HL-60 (cell line): ENCODE data around the gene VSTM2B.

Experiments
- GABPA ChIP-seq: IDR thresholded peaks from 2 replicates; pipeline ENCODE4 v1.6.1; 2012; ENCODE audit warnings: low read depth
- POLR2AphosphoS5 ChIP-seq: IDR thresholded peaks from 2 replicates; pipeline ENCODE4 v1.6.1; 2012; ENCODE audit warnings: low read depth
- SPI1 ChIP-seq: IDR thresholded peaks from 2 replicates; pipeline ENCODE4 v1.6.1; 2012; ENCODE audit warnings: low read depth, mild to moderate bottlenecking, borderline replicate concordance
- TF ChIP-seq, protein P1 (sequence below): IDR thresholded peaks from one replicate; pipeline ENCODE4 v1.5.1; 2011; ENCODE audit warnings: low read length, control low read depth, inconsistent platforms; ENCODE audit not compliant: insufficient read depth

DNA sequence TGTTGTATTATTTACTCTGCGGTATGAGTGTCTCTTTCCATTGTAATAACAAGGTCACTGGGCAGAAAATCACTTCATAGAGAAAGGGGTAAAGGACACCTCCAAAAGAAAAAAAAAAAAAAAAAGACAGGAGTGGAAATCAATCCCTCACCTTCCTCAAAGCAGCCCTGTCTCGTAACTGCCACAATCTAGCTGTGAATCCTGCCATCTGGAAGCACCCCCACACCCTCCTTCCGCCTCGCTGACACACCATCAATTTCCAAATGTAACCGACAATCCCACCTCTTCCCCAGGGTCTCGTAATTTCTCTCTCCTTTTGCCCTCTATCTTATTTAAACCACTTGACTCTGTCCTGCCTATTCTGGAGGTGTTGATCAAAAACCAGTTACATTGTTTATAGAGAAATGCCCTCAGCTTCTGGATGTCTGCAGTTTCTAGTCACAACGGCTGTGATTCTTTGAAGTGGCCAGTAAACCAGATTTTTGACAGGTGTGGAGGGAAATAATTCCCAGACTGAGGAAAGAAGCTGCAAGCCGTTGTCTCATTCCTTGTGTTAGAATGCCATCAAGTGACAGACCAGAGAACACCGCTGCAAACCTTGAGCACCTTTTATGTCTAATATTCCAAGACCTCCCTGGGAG is 71.2 kb downstream of the VSTM2B start:
- TF ChIP-seq POLR2AphosphoS5 = no peak
- TF ChIP-seq, protein P1, sequence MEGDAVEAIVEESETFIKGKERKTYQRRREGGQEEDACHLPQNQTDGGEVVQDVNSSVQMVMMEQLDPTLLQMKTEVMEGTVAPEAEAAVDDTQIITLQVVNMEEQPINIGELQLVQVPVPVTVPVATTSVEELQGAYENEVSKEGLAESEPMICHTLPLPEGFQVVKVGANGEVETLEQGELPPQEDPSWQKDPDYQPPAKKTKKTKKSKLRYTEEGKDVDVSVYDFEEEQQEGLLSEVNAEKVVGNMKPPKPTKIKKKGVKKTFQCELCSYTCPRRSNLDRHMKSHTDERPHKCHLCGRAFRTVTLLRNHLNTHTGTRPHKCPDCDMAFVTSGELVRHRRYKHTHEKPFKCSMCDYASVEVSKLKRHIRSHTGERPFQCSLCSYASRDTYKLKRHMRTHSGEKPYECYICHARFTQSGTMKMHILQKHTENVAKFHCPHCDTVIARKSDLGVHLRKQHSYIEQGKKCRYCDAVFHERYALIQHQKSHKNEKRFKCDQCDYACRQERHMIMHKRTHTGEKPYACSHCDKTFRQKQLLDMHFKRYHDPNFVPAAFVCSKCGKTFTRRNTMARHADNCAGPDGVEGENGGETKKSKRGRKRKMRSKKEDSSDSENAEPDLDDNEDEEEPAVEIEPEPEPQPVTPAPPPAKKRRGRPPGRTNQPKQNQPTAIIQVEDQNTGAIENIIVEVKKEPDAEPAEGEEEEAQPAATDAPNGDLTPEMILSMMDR = no peak
- TF ChIP-seq GABPA = no peak
- TF ChIP-seq SPI1 = no peak
